ENCODE results near the gene SNAP29.

- no peak for TF ChIP-seq POLR2A (IDR thresholded peaks at IDR 0.05)
- TF ChIP-seq CTCF (IDR thresholded peaks at IDR 0.05) = no peak
Observed at GRCh38 chr22:20852503-20852902, 6.3 kb upstream of the SNAP29 start.
